ENCODE data around the gene SLC7A14. TPM values are rescaled to one million over a fixed set of nuclear protein-coding genes. Genes with fewer than 3 reads are reported as not detected.
"Not testable (repeated sequence)": the region's sequence is repeated elsewhere in the genome, so short reads cannot be mapped to it uniquely, and the experiment has no call there.

Gene SLC7A14
- total and polyA plus RNA-seq, 8 donors: 0.27 to 0.82 (median 0.44) TPM; not detected in 2

DNA sequence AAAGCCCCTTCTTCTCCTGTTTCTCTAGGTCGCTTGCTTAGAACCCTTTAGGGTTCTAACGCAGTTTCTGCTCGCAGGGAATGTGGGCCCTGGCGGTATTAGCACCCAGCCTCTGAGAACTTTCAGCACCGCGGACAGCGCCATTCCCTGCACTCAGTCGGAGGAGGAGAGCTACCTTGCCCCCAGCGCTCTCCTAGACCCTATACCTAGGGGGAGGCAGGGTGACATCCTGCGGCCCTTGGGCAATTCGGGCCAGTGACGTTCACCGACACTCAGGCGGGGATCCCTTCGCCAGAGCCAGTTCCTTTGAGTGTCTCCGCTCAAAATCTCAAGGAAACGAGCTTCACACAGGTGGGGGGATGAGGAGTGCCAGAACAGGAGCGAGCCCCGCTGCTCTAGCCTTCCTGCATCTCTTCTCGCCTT lies 1.3 kb downstream of the SLC7A14 start:
- DNase-seq: peak; percentile 58 to 80 (median 74)
- H3K4me1 ChIP-seq: no peaks in the 10 kb centered on the region
- no peaks in the 10 kb centered on the region for H3K9me3 ChIP-seq
- H3K27ac ChIP-seq: no peak overlapping the region
- ATAC-seq: peak; percentile 93
- TF ChIP-seq CTCF (IDR thresholded peaks at IDR 0.05): no peak
- H3K27me3 ChIP-seq: peaks cover 33 to 56% of the 10 kb centered on the region in 2 donors
- no peaks in the 10 kb centered on the region for H3K36me3 ChIP-seq
- intact Hi-C loops (cut with DNase I): no loop called here
- no peak overlapping the region for H3K4me3 ChIP-seq

GRCh38 chr3:170579646-170580045 lies 6.2 kb downstream of the SLC7A14 start:
- DNase-seq (no peak), ATAC-seq (no peak)
- Histone ChIP-seq H3K9me3 (no peaks in the 10 kb centered on the region), H3K36me3 (no peaks in the 10 kb centered on the region), H3K4me1 (no peaks in the 10 kb centered on the region), H3K27me3 (peaks cover 11 to 22% of the 10 kb centered on the region in 2 donors), H3K4me3 (no peak overlapping the region), H3K27ac (no peak overlapping the region)
- intact Hi-C loops (cut with DNase I): no loop called here
- TF ChIP-seq CTCF (IDR thresholded peaks at IDR 0.05): no peak

DNA sequence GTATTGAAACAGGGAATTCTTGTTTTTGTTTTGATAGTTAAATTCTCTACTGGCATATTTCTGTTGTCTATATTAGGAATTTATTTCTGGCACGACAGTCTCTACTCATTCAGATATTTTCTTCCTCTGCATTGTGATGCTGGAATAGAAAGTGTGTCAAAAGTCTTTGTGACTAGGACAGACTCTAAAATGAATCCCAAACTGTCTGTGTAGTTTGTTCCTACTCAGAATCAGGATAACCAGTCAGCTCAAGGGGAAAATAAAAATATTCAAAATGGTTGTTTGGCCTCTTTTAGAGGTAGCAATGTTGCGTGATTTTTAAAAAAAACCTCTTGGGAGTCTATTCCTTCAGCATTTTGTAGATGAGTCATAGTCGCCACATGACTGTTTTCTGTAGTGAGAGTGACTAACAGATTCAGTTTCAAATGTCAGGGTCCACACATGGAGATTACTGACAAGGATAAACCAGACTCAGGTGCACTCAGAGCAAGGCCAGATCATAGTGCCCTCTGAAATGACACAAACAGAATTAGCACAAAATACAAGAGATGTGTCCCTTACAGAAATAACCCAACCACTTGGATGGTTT lies 13.1 kb downstream of the SLC7A14 start:
- Histone ChIP-seq H3K9me3 (no peaks in the 10 kb centered on the region), H3K4me1 (no peaks in the 10 kb centered on the region), H3K27me3 (no peaks in the 10 kb centered on the region), H3K4me3 (no peak overlapping the region), H3K36me3 (no peaks in the 10 kb centered on the region), H3K27ac (no peak overlapping the region)
- ATAC-seq (no peak), DNase-seq (no peak)
- TF ChIP-seq CTCF (IDR thresholded peaks at IDR 0.05): no peak
- intact Hi-C loops (cut with DNase I): no loop called here

- H3K36me3 ChIP-seq; H3K4me3 ChIP-seq; ATAC-seq; H3K27me3 ChIP-seq; intact Hi-C loops (cut with DNase I); DNase-seq; H3K9me3 ChIP-seq; H3K4me1 ChIP-seq; H3K27ac ChIP-seq: not testable (repeated sequence)
These were observed 18.3 kb downstream of the SLC7A14 start for GRCh38 chr3:170567598-170567997.

DNA sequence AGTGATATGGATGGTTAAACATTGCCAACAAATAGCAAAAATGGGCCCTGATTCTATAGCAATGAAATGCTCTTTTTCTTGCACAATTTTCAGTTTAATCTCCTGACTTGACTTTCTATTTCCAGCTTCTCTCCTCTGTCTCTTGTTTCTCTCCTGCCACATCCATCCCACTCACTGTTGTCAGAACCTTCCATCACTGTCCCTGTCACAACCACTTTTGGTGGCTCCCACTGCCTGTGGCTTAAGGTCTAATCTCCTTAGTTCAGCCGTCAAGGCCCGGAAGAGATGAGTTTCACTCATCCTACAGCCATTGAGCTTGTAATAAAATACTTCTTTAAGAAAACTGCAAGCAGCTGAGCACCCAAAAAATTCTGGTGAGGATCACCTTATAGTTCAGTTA lies 19.5 kb downstream of the SLC7A14 start:
- no peak for DNase-seq
- Histone ChIP-seq H3K36me3 (no peaks in the 10 kb centered on the region), H3K4me1 (no peaks in the 10 kb centered on the region), H3K4me3 (no peak overlapping the region), H3K9me3 (no peaks in the 10 kb centered on the region), H3K27me3 (no peaks in the 10 kb centered on the region), H3K27ac (no peak overlapping the region)
- TF ChIP-seq CTCF (IDR thresholded peaks at IDR 0.05): no peak
- intact Hi-C loops (cut with DNase I): no loop called here
- ATAC-seq: no peak

DNA sequence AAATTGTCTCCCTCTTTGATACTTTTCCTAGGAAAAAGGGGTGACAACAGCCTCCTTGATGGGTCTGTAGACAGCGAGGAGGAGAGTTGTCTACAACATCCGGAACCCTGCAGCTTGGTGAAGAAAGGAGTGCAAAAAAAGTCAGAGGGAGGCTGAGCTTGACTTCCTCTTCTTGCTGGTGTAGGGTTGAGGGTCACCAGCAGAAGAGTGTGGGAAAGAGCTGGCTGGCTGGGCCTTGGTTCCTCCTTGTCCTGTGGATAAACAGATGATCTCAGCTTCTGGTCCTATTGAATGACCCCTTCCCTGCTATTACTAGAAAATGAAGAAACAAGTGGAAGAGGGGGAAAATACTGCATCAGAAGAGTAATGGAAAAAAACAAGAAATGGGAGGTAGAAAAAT lies 20.4 kb downstream of the SLC7A14 start:
- Histone ChIP-seq H3K4me3 (no peak overlapping the region), H3K27ac (no peak overlapping the region), H3K9me3 (no peaks in the 10 kb centered on the region), H3K4me1 (no peaks in the 10 kb centered on the region), H3K27me3 (no peaks in the 10 kb centered on the region), H3K36me3 (no peaks in the 10 kb centered on the region)
- DNase-seq (no peak), ATAC-seq (no peak)
- TF ChIP-seq CTCF (IDR thresholded peaks at IDR 0.05): no peak
- intact Hi-C loops (cut with DNase I): no loop called here

Measured in left lung (tissue), 10 donors.